Activated CD8-positive, alpha-beta memory T cell treated with anti-CD3 and anti-CD28 coated beads, Interleukin-2, amount 50 U/mL, for 24 hours (primary cell): ENCODE measurements around the gene MRPL9.

Source experiments
- DNase-seq: peaks from one replicate; pipeline ENCODE4 v3.0.0-alpha.2; 2020; ENCODE audit errors: extremely low read depth

The MRPL9 gene

GRCh38 chr1:151711044-151711800 is 52.1 kb downstream of the MRPL9 start:
- DNase-seq, result no peak

DNA sequence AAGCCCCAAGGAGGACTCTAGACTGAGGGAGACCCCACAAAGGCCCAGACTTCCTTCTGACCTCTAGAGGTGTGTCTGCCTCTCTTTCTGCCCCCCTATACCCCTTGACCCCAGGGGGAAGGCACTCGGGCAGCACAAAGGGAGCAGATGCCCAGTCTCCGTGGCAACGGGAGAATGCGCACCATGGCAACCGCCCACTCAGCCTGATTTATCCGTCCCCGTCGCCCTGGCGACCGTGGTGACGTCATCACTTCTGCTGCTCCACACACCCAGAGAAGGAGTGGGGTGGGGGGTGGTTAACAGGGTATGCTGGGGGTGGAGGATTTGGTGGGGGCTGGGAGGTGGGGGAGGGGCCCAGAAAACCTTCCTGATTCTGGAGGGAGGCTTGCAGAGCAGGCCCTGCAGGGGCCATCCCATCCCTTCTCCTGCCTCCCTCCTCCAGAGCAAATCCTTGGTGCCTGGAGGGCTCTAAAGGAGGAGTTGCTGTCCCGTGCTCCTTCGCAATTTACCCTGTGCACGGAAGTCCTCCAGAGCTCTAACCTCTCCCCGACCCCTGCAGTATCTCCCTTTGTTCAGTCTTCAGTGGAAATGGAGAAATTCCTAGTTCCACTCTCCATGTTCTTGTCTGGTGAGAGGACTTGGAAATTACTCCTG is 53.0 kb downstream of the MRPL9 start:
- no peak for DNase-seq
